Heart left ventricle (tissue), 13 donors: ENCODE measurements around the gene NDUFS8.

Experiments
- POLR2A ChIP-seq, 2 donors: fragments of 450-650 bp; IDR thresholded peaks; one replicate each; pipeline ENCODE4 v1.6.1; 2017; ENCODE audit warnings: antibody characterized with exemption in 2 of 2, mild to moderate bottlenecking in 2 of 2, moderate library complexity in 2 of 2
- TF ChIP-seq, protein P1 (sequence below), 12 donors: fragments of 200-600 bp; sonication (generic) in 4 of 12; IDR thresholded peaks; one replicate each; pipeline versions ENCODE4 v1.5.0 to v1.8.0; 2018 to 2022; ENCODE audit warnings: antibody characterized with exemption in 12 of 12, mild to moderate bottlenecking in 5 of 12
- donor health status: ischemic (EF 13 %, LVEDD 7.1; RV severe dilation, severe dysfunction).
- donor health status: DM: no; HTN: yes; CAD: no.
- donor health status: DM: no; HTN: no; CAD: no.
- donor health status: ischemic (EF 25% LVEDD 6.9; RV normal size, moderate dysfunction).
- donor health status: ischemic (EF 25% LVEDD 5.7; RV mildly dilated, moderate dysfunction).
- donor health status: ischemic (EF 35%, LVEDD 5.7; RV mildly dilated, moderate dysfunction).
- donor health status: nonischemic (EF 11% LVEDD 7.7; RV severe dilation, severe dysfunction).
- donor health status: DM: yes; HTN: yes; CAD: no.
- donor health status: PGD.
- donor health status: ischemic (EF 29% LVEDD 5.4; RV normal size, mild dysfunction).
- donor health status: nonischemic (EF 23%, LVEDD 6.1; RV moderate dilation, normal function).

- TF ChIP-seq, protein P1, sequence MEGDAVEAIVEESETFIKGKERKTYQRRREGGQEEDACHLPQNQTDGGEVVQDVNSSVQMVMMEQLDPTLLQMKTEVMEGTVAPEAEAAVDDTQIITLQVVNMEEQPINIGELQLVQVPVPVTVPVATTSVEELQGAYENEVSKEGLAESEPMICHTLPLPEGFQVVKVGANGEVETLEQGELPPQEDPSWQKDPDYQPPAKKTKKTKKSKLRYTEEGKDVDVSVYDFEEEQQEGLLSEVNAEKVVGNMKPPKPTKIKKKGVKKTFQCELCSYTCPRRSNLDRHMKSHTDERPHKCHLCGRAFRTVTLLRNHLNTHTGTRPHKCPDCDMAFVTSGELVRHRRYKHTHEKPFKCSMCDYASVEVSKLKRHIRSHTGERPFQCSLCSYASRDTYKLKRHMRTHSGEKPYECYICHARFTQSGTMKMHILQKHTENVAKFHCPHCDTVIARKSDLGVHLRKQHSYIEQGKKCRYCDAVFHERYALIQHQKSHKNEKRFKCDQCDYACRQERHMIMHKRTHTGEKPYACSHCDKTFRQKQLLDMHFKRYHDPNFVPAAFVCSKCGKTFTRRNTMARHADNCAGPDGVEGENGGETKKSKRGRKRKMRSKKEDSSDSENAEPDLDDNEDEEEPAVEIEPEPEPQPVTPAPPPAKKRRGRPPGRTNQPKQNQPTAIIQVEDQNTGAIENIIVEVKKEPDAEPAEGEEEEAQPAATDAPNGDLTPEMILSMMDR (IDR thresholded peaks at IDR 0.05) = no peak
- no peak for TF ChIP-seq POLR2A (IDR thresholded peaks at IDR 0.05)
Measured at GRCh38 chr11:68061508-68061907, 31.0 kb downstream of the NDUFS8 start.
